Measurements from ENCODE around the gene RAP1GAP2.

RAP1GAP2 gene

GRCh38 chr17:2955931-2956582 is 159.8 kb downstream of the RAP1GAP2 start (continued):
- TF ChIP-seq TSHZ2 (CRISPR knock-in tag; IDR thresholded peaks at IDR 0.05): no peak

- ATAC-seq: no peak
- no peak for TF ChIP-seq BACH2 (CRISPR knock-in tag; IDR thresholded peaks at IDR 0.05; ENCODE audit: borderline replicate concordance)
- TF ChIP-seq TSHZ2 (CRISPR knock-in tag; IDR thresholded peaks at IDR 0.05): no peak
- TF ChIP-seq RARB (CRISPR knock-in tag; IDR thresholded peaks at IDR 0.05): no peak
- no peak for TF ChIP-seq ZC3H10 (CRISPR knock-in tag; IDR thresholded peaks at IDR 0.05)
- no peak for TF ChIP-seq PPARA (CRISPR knock-in tag; IDR thresholded peaks at IDR 0.05; ENCODE audit: borderline replicate concordance)
Observed at GRCh38 chr17:2957631-2958286, 161.5 kb downstream of the RAP1GAP2 start.

- ATAC-seq: no peak
- TF ChIP-seq ZC3H10 (CRISPR knock-in tag; IDR thresholded peaks at IDR 0.05): no peak
- TF ChIP-seq POU6F1 (CRISPR knock-in tag; IDR thresholded peaks at IDR 0.05; ENCODE audit: borderline replicate concordance, low read depth): no peak
- no peak for TF ChIP-seq OSR1 (CRISPR knock-in tag; IDR thresholded peaks at IDR 0.05)
- no peak for TF ChIP-seq ZNF565 (CRISPR knock-in tag; conservative IDR thresholded peaks at IDR 0.05; ENCODE audit: low read depth)
- no peak for TF ChIP-seq ZNF70 (CRISPR knock-in tag; IDR thresholded peaks at IDR 0.05)
- TF ChIP-seq CSDC2 (CRISPR knock-in tag; IDR thresholded peaks at IDR 0.05): no peak
- TF ChIP-seq SNAI2 (CRISPR knock-in tag; IDR thresholded peaks at IDR 0.05): no peak
- no peak for TF ChIP-seq CREB5 (CRISPR knock-in tag; IDR thresholded peaks at IDR 0.05; ENCODE audit: low read depth)
- TF ChIP-seq RARB (CRISPR knock-in tag; IDR thresholded peaks at IDR 0.05): no peak
Observed at GRCh38 chr17:2958706-2959222, 162.5 kb downstream of the RAP1GAP2 start.

- no peak for ATAC-seq
Observed at GRCh38 chr17:2959371-2960130, 163.3 kb downstream of the RAP1GAP2 start.

More at GRCh38 chr17:2959371-2960130, 163.3 kb downstream of the RAP1GAP2 start:
- TF ChIP-seq TCF4 (CRISPR knock-in tag; IDR thresholded peaks at IDR 0.05; ENCODE audit: borderline replicate concordance) (no peak), PPARA (CRISPR knock-in tag; IDR thresholded peaks at IDR 0.05; ENCODE audit: borderline replicate concordance) (no peak), POU6F1 (CRISPR knock-in tag; IDR thresholded peaks at IDR 0.05; ENCODE audit: borderline replicate concordance, low read depth) (no peak), GLIS3 (CRISPR knock-in tag; IDR thresholded peaks at IDR 0.05) (no peak)
